ENCODE data around the gene JUND.

JUND gene

GRCh38 chr19:18269070-18269723 lies 12.2 kb downstream of the JUND start:
- no peak for DNase-seq (ENCODE audit: low spot score)

- no peak for DNase-seq (ENCODE audit: low spot score)
Observed at GRCh38 chr19:18266771-18267686, 14.4 kb downstream of the JUND start.

- DNase-seq (ENCODE audit: low spot score), result no peak
Observed at GRCh38 chr19:18265582-18265981, 15.8 kb downstream of the JUND start.

DNA sequence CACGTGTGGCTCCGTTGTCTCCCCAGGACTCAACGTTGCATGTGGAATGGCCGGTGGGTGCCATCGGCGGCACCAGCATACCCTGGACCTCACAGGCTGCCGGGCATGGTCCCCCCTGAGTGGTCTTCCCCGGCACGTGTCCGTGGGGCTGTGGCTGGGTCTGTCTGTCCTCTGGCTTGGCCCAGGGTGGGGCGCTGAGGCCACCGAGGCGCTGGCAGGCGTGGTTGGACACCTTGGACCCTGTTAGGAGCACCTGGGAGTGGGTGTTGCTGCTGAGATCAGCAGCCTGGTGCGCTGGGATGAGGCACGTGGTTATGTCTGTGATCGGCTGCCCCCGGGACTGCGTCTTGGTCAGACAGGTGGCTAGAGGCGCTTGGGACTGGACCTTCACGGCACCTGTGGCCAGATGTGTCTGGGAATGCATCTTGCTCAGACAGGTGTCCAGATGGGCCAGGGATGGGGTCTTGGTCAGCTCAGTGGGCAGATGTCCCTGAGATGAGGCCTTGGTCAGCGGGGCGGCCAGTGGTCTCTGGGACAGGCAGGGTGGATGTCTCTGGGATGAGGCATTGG lies 16.4 kb downstream of the JUND start:
- no peak for DNase-seq (ENCODE audit: low spot score)

DNA sequence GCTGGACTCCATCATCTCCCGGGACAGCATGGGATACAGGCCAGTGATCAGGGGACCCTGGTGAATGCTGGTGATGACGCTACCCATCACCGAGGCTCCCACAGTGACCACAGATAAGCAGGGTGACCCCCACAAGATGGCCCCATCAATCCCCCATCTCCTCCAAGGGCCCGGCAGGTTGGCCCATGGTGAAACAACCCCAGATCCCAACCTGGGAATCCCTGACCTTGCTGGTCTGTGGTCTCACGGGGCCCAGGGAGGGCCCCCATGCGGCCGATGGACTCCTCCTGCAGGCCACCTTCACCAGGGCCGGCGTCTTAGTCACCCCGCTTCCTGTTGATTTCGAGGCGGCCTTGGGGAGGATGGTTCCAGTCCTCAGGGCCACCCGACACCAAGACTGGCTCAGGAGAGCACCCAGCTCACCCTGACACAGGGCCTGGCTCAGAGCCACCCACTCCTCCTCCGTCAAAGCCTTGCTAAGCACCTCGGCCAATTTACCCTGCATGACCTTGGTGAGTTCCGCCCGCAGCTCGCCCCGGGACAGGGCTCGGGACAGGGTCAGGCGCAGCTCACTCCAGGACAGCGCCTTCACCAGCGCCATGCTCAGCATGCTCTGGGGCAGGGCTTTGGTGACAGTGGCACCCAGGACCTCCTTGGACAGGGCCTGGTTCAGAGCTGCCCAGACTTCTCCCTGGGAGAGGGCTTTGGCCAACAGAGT lies 17.1 kb downstream of the JUND start:
- no peak for DNase-seq (ENCODE audit: low spot score)

- DNase-seq (ENCODE audit: low spot score), result no peak
Observed at GRCh38 chr19:18263324-18264136, 17.9 kb downstream of the JUND start.

GRCh38 chr19:18262917-18263316 lies 18.5 kb downstream of the JUND start:
- no peak for DNase-seq (ENCODE audit: low spot score)

DNA sequence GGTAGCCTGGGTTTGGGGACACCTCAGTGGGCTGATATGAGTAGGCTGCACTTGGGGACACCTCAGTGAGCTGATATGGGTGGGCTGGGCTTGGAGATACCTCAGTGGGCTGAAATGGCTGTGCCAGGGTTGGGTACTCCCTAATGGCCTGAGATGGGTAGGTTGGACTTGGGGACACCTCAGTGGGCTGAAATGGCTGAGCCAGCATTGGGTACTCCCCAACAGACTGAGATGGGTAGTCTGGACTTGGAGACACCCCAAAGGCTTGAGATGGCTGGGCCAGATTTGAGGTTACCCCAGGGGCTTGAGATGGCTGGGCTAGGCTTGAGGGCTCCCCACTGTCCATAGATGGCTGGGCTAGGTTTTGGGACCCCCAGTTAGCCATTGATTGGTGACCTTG lies 19.3 kb downstream of the JUND start:
- no peak for DNase-seq (ENCODE audit: low spot score)

- DNase-seq (ENCODE audit: low spot score), result no peak
Observed at GRCh38 chr19:18261474-18261873, 19.9 kb downstream of the JUND start.

DNA sequence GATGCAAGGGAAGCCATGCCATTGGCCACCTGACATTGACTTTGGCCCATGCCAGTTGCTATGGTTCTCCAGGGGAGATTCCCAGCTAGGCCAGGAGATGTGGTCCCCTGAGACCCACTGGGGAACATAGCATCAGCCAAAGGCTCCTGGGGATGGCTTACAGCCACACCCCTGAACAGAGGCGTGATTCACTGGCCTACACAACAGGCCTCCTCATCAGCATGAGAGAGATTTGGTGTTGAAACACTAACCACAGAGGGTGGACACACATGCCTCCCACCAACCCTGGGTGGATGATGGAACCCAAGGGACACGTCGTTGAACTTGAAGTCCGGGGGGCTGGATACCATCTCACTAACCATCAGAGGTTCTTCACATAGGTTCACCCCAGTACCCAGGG lies 21.5 kb downstream of the JUND start:
- no peak for DNase-seq (ENCODE audit: low spot score)

GRCh38 chr19:18257503-18258470 lies 23.6 kb downstream of the JUND start:
- no peak for DNase-seq (ENCODE audit: low spot score)

- DNase-seq (ENCODE audit: low spot score), result peak; percentile 68
Observed at GRCh38 chr19:18254546-18255503, 26.6 kb downstream of the JUND start.

- DNase-seq (ENCODE audit: low spot score), result peak; percentile 40
Observed at GRCh38 chr19:18253716-18254115, 27.7 kb downstream of the JUND start.

DNA sequence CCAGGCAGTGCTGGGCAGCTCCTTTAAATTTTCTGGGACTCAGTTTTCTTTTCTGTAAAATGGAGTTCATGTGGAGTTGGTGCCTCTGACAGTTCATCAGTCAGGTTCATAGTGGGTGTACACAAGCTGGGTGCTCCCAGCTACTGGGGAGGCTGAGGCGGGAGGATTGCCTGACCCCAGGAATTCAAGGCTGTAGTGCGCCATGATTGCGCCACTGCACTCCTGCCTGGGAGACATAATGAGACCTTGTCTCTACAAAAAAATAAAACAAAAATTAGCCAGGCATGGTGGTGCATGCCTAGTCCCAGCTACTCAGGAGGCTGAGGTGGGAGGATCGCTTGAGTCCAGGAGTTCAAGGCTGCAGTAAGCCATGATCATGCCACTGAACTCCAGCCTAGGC lies 28.3 kb downstream of the JUND start:
- no peak for DNase-seq (ENCODE audit: low spot score)

DNA sequence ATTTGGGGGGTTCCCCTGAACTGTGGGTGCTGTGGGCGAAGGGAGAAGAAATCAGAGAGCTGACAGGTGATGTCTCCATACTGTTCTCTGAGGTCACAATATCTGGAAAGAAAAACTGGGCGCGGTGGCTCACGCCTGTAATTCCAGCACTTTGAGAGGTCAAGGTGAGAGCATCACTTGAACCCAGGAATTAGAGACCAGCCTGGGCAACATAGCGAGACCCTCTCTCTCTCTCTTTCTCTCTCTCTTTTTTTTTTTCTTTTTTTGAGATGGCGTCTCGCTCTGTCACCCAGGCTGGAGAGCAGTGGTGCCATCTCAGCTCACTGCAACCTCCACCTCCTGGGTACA lies 29.1 kb downstream of the JUND start:
- no peak for DNase-seq (ENCODE audit: low spot score)

GRCh38 chr19:18251587-18252369 lies 29.6 kb downstream of the JUND start:
- DNase-seq (ENCODE audit: low spot score), result peak; percentile 85

DNA sequence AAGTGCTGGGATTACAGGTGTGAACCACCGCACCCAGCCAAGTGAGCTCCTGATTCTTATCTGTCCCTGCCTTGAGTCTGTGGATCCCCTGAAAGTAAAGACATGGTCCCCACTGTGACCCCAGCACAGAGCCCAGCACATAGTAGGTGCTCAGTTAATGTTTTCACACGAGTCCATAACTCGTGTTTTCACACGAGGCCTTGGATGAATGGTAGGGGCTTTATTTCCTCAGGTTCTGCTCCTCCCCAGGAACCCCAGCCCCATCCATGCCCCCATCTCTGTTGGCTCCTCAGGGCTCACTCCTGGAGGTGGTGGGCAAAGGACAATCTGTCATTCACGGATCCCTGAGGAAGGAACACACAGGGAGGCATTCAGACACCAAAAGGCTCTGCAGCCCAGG lies 31.6 kb downstream of the JUND start:
- no peak for DNase-seq (ENCODE audit: low spot score)

- DNase-seq (ENCODE audit: low spot score), result no peak
Observed at GRCh38 chr19:18245297-18245696, 36.1 kb downstream of the JUND start.

DNA sequence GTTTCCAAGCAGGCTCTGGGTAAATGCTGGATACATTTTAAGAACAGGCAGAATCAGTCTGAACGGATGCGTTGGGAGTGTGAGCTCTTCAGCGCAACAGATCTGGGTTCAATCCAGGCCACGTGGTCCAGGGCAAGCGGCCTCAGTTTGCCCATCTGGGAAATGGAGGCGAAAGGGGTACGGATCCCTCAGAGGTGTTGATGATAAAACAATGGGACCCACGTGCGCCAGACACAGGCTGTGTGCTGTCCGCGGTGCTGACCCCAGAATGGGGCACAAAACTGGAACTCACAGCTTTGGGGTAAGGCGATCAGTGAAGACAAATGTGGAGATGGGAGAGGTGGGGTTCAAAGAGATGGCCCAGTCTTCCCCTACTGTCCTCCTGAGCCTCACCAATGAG lies 42.1 kb downstream of the JUND start:
- DNase-seq (ENCODE audit: low spot score), result no peak
